IPS DF 4.7 (cell line): Measurements from ENCODE around the gene CCDC141.

Source experiments
- DNase-seq: peaks from one replicate; pipeline ENCODE4 v3.0.0-alpha.2; 2013; ENCODE audit warnings: low spot score; ENCODE audit errors: extremely low read depth

CCDC141 gene

GRCh38 chr2:178870703-178871102 lies 179.2 kb downstream of the CCDC141 start:
- no peak for DNase-seq

GRCh38 chr2:178865999-178866398 lies 183.9 kb downstream of the CCDC141 start:
- DNase-seq: no peak

GRCh38 chr2:178865146-178865936 lies 184.6 kb downstream of the CCDC141 start:
- DNase-seq: no peak

GRCh38 chr2:178863856-178864620 lies 185.9 kb downstream of the CCDC141 start:
- no peak for DNase-seq

GRCh38 chr2:178863130-178863855 lies 186.6 kb downstream of the CCDC141 start:
- no peak for DNase-seq

GRCh38 chr2:178860551-178860950 lies 189.4 kb downstream of the CCDC141 start:
- DNase-seq: no peak

GRCh38 chr2:178859730-178860129 lies 190.2 kb downstream of the CCDC141 start:
- no peak for DNase-seq

- no peak for DNase-seq
Observed at GRCh38 chr2:178858896-178859625, 190.9 kb downstream of the CCDC141 start.

- DNase-seq: no peak
Observed at GRCh38 chr2:178855151-178855550, 194.8 kb downstream of the CCDC141 start.

GRCh38 chr2:178848335-178848734 lies 201.6 kb downstream of the CCDC141 start:
- DNase-seq: no peak

GRCh38 chr2:178846458-178846802 lies 203.5 kb downstream of the CCDC141 start:
- no peak for DNase-seq

- DNase-seq: no peak
Observed at GRCh38 chr2:178845566-178846457, 204.1 kb downstream of the CCDC141 start.

GRCh38 chr2:178844701-178845100 lies 205.2 kb downstream of the CCDC141 start:
- no peak for DNase-seq

GRCh38 chr2:178844269-178844668 lies 205.7 kb downstream of the CCDC141 start:
- no peak for DNase-seq

GRCh38 chr2:178843697-178844096 lies 206.2 kb downstream of the CCDC141 start:
- DNase-seq: no peak

- no peak for DNase-seq
Observed at GRCh38 chr2:178836807-178837206, 213.1 kb downstream of the CCDC141 start.

- DNase-seq: no peak
Observed at GRCh38 chr2:178834086-178834485, 215.9 kb downstream of the CCDC141 start.

- DNase-seq: no peak
Observed at GRCh38 chr2:178833382-178833781, 216.6 kb downstream of the CCDC141 start.

- DNase-seq: no peak
Observed at GRCh38 chr2:178830451-178830850, 219.5 kb downstream of the CCDC141 start.

GRCh38 chr2:178829981-178830380 lies 220.0 kb downstream of the CCDC141 start:
- DNase-seq: no peak
